ENCODE data around the gene RYR2.
"Not testable (repeated sequence)": the region's sequence is repeated elsewhere in the genome, so short reads cannot be mapped to it uniquely, and the experiment has no call there.

The RYR2 gene

GRCh38 chr1:237269938-237270337 lies 228.0 kb downstream of the RYR2 start:
- Histone ChIP-seq H3K4me1 (ENCODE audit: insufficient read depth, poor library complexity, severe bottlenecking) (no peaks in the 10 kb centered on the region), H3K36me3 (ENCODE audit: low read depth) (no peaks in the 10 kb centered on the region), H3K27ac (ENCODE audit: poor library complexity, severe bottlenecking) (no peak overlapping the region), H3K27me3 (ENCODE audit: insufficient read depth, poor library complexity, severe bottlenecking) (no peaks in the 10 kb centered on the region), H3K9me3 (ENCODE audit: severe bottlenecking) (no peaks in the 10 kb centered on the region), H3K4me3 (ENCODE audit: severe bottlenecking) (no peak overlapping the region)
- TF ChIP-seq CTCF (IDR thresholded peaks at IDR 0.05; ENCODE audit: poor library complexity, severe bottlenecking) = no peak
- ATAC-seq (ENCODE audit: low read depth) = no peak
- no peak for DNase-seq (ENCODE audit: low spot score)

- H3K4me3 ChIP-seq (ENCODE audit: severe bottlenecking) = no peak overlapping the region
These were observed 228.4 kb downstream of the RYR2 start for GRCh38 chr1:237270353-237270752.

GRCh38 chr1:237277994-237278393 lies 236.0 kb downstream of the RYR2 start:
- H3K36me3 ChIP-seq (ENCODE audit: low read depth); ATAC-seq (ENCODE audit: low read depth); DNase-seq (ENCODE audit: low spot score); H3K27ac ChIP-seq (ENCODE audit: poor library complexity, severe bottlenecking); H3K9me3 ChIP-seq (ENCODE audit: severe bottlenecking); H3K4me1 ChIP-seq (ENCODE audit: insufficient read depth, poor library complexity, severe bottlenecking); H3K27me3 ChIP-seq (ENCODE audit: insufficient read depth, poor library complexity, severe bottlenecking); H3K4me3 ChIP-seq (ENCODE audit: severe bottlenecking): not testable (repeated sequence)

More at GRCh38 chr1:237270353-237270752, 228.4 kb downstream of the RYR2 start:
- DNase-seq (ENCODE audit: low spot score) (no peak), ATAC-seq (ENCODE audit: low read depth) (no peak)
- H3K27ac ChIP-seq (ENCODE audit: poor library complexity, severe bottlenecking) = no peak overlapping the region
- no peaks in the 10 kb centered on the region for H3K27me3 ChIP-seq (ENCODE audit: insufficient read depth, poor library complexity, severe bottlenecking)
- no peak for TF ChIP-seq CTCF (IDR thresholded peaks at IDR 0.05; ENCODE audit: poor library complexity, severe bottlenecking)
- no peaks in the 10 kb centered on the region for H3K36me3 ChIP-seq (ENCODE audit: low read depth)
- no peaks in the 10 kb centered on the region for H3K9me3 ChIP-seq (ENCODE audit: severe bottlenecking)
- H3K4me1 ChIP-seq (ENCODE audit: insufficient read depth, poor library complexity, severe bottlenecking) = no peaks in the 10 kb centered on the region

- Histone ChIP-seq H3K4me1 (ENCODE audit: insufficient read depth, poor library complexity, severe bottlenecking) (no peaks in the 10 kb centered on the region), H3K36me3 (ENCODE audit: low read depth) (no peaks in the 10 kb centered on the region), H3K27ac (ENCODE audit: poor library complexity, severe bottlenecking) (no peak overlapping the region), H3K27me3 (ENCODE audit: insufficient read depth, poor library complexity, severe bottlenecking) (no peaks in the 10 kb centered on the region), H3K9me3 (ENCODE audit: severe bottlenecking) (no peaks in the 10 kb centered on the region), H3K4me3 (ENCODE audit: severe bottlenecking) (no peak overlapping the region)
- DNase-seq (ENCODE audit: low spot score) (no peak), ATAC-seq (ENCODE audit: low read depth) (no peak)
- TF ChIP-seq CTCF (IDR thresholded peaks at IDR 0.05; ENCODE audit: poor library complexity, severe bottlenecking) = no peak
These were observed 237.6 kb downstream of the RYR2 start for GRCh38 chr1:237279629-237280028.

- no peaks in the 10 kb centered on the region for H3K4me1 ChIP-seq (ENCODE audit: insufficient read depth, poor library complexity, severe bottlenecking)
- no peaks in the 10 kb centered on the region for H3K27me3 ChIP-seq (ENCODE audit: insufficient read depth, poor library complexity, severe bottlenecking)
- H3K36me3 ChIP-seq (ENCODE audit: low read depth) = no peaks in the 10 kb centered on the region
- no peak overlapping the region for H3K4me3 ChIP-seq (ENCODE audit: severe bottlenecking)
- no peak overlapping the region for H3K27ac ChIP-seq (ENCODE audit: poor library complexity, severe bottlenecking)
- ATAC-seq (ENCODE audit: low read depth) = no peak
- no peak for TF ChIP-seq CTCF (IDR thresholded peaks at IDR 0.05; ENCODE audit: poor library complexity, severe bottlenecking)
- H3K9me3 ChIP-seq (ENCODE audit: severe bottlenecking) = no peaks in the 10 kb centered on the region
- no peak for DNase-seq (ENCODE audit: low spot score)
These were observed 239.5 kb downstream of the RYR2 start for GRCh38 chr1:237281481-237281880.
